Right lobe of liver (tissue), 6 donors: Measurements from ENCODE around the gene MED20. TPM values are rescaled to one million over a fixed set of nuclear protein-coding genes. Genes with fewer than 3 reads are reported as not detected.
A peak's percentile ranks its signal among the peaks of the same experiment; 100 is the strongest.

Source experiments
- ATAC-seq, 4 donors: fragments of 200-7000 bp; cut with Tn5 transposase; one replicate each; pipeline ENCODE4 v1.9.1; 2020; ENCODE audit warnings: mild to moderate bottlenecking in 4 of 4, moderate library complexity in 4 of 4
- DNase-seq, 3 donors: peaks; one replicate each; pipeline ENCODE4 v3.0.0-alpha.2; 2020
- H3K27ac ChIP-seq, 3 donors: fragments of 200-600 bp; one replicate each; pipeline ENCODE4 v1.8.0; 2022
- H3K27me3 ChIP-seq, 2 donors: fragments of 200-600 bp; one replicate each; pipeline ENCODE4 v1.8.0; 2022
- H3K36me3 ChIP-seq, 4 donors: fragments of 200-600 bp; sonication (generic) in 1 of 4; one replicate each; pipeline versions ENCODE4 v1.5.1 to v1.8.0; 2017 to 2022; ENCODE audit warnings: control low read depth in 1 of 4
- H3K4me1 ChIP-seq, 4 donors: fragments of 200-600 bp; sonication (generic) in 1 of 4; one replicate each; pipeline versions ENCODE4 v1.5.1 to v1.8.0; 2017 to 2022; ENCODE audit warnings: control low read depth in 1 of 4
- H3K4me3 ChIP-seq, 3 donors: fragments of 200-600 bp; one replicate each; pipeline ENCODE4 v1.8.0; 2022
- H3K9me3 ChIP-seq, 4 donors: fragments of 200-600 bp; sonication (generic) in 1 of 4; one replicate each; pipeline versions ENCODE4 v1.5.1 to v1.8.0; 2017 to 2022; ENCODE audit warnings: control low read depth in 1 of 4
- POLR2A ChIP-seq: fragments of 450-650 bp; IDR thresholded peaks from one replicate; pipeline ENCODE4 v1.6.1; 2017; ENCODE audit warnings: antibody characterized with exemption, mild to moderate bottlenecking
- WGBS: methylation state at CpG from one replicate; pipeline ENCODE4 v1.1.6; 2018; ENCODE audit warnings: low coverage, low lambda C conversion rate; ENCODE audit not compliant: insufficient coverage; ENCODE audit errors: missing lambda C conversion rate; 5-methylcytosine and 5-hydroxymethylcytosine counted together
- intact Hi-C, 2 donors: fragments of 100-400 bp; cut with DNase I; formaldehyde crosslinking; loops; one replicate each; pipeline versions ENCODE4 v1.11.2 to v1.14.1; 2022
- total RNA-seq, 6 experiments: library from RNA; depleted of rRNA in 2 of 6; stranded (reverse); fragments of >200 nt in 2 of 6; fragmentation: NEBNext Ultra II Directional in 3 of 6; extraction: Animal tissue kit (Norgen Biotek cat#: 25700) in 3 of 6; gene quantifications; one replicate each; pipeline versions ENCODE4 v1.1.0 to v1.2.4, GENCODE V29; 2016 to 2023
- TF ChIP-seq, protein P1 (sequence below), 4 donors: fragments of 200-600 bp in 3 of 4; fragments of 450-650 bp in 1 of 4; IDR thresholded peaks; one replicate each; pipeline versions ENCODE4 v1.5.1 to v1.8.0; 2016 to 2022; ENCODE audit warnings: antibody characterized with exemption in 4 of 4, mild to moderate bottlenecking in 2 of 4
- donor health status: DM: no; HTN: yes; CAD: no.
- donor health status: DM: no; HTN: no; CAD: no.
- donor health status: DM: no; HTN: no; CAD: no.
- donor health status: DM: no; HTN: yes; CAD: no.
- donor health status: DM: no; HTN: yes; CAD: no.

MED20 gene
- total RNA-seq, 6 experiments from 2014 or later = 7.2 to 10.8 (median 7.7) TPM

DNA sequence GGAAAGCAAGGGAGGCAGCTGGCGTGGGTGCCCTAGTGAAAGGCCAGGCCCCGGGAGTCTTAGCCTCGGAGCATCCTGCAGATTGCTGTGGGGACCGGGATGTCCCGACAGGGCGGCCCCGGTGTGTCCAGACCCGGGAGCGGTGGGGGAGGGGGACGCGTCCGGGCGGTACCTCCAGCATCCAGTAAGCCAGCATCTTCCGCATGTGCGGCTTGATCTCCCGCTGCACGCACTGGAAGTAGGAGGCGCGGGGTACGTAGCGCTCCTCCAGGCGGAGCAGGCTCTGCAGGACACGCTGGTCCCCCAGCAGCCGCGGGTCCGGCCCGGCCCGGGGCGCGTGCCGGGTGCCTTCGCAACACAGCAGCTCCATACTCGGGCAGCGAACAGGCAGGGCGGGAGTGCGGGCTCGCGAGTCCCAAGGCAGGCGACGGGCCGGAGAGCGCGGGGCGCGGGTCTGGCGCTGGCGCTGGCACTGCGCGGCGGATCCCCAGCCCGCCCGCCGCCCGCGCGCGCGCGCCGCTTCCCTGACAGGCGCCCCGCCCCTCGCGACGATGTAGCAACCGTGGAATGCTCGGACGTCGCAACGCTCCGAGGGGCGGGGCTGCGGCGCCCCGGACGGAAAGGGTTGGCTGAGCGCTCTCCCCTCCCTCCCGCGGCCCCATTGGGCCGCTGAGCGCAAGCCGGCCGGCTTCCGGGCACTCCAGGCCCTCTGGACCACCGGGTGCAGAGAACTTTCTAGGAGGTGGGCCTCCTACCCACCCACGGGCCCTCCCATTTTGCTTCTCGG, 20.5 kb upstream of the MED20 start, which contains the start of gene CCND3:
TSS of gene CCND3 (minus strand) at position 529 of the 787 bp plus-strand sequence. CDS start at position 370, 159 bp downstream.
- H3K36me3 ChIP-seq = no peaks in the 10 kb centered on the region
- H3K27ac ChIP-seq = peak within 1 kb of the TSS; percentile 30 to 74 (median 59)
- TF ChIP-seq POLR2A = peak; percentile 56
- TF ChIP-seq, protein P1, sequence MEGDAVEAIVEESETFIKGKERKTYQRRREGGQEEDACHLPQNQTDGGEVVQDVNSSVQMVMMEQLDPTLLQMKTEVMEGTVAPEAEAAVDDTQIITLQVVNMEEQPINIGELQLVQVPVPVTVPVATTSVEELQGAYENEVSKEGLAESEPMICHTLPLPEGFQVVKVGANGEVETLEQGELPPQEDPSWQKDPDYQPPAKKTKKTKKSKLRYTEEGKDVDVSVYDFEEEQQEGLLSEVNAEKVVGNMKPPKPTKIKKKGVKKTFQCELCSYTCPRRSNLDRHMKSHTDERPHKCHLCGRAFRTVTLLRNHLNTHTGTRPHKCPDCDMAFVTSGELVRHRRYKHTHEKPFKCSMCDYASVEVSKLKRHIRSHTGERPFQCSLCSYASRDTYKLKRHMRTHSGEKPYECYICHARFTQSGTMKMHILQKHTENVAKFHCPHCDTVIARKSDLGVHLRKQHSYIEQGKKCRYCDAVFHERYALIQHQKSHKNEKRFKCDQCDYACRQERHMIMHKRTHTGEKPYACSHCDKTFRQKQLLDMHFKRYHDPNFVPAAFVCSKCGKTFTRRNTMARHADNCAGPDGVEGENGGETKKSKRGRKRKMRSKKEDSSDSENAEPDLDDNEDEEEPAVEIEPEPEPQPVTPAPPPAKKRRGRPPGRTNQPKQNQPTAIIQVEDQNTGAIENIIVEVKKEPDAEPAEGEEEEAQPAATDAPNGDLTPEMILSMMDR (IDR thresholded peaks at IDR 0.05) = no peak
- 0% methylated on average over 12 of the region's 87 CpGs for WGBS
- ATAC-seq = peak; percentile 96 to 97 (median 97)
- intact Hi-C loops = no loop called here
- H3K4me3 ChIP-seq = peak within 1 kb of the TSS; percentile 89 to 95 (median 93)
- H3K9me3 ChIP-seq = no peaks in the 10 kb centered on the region
- H3K27me3 ChIP-seq = no peaks in the 10 kb centered on the region
- peak; percentile 94 to 96 (median 94) for DNase-seq
- H3K4me1 ChIP-seq = peaks cover 0 to 13% (median 0%) of the 10 kb centered on the region in 4 donors

DNA sequence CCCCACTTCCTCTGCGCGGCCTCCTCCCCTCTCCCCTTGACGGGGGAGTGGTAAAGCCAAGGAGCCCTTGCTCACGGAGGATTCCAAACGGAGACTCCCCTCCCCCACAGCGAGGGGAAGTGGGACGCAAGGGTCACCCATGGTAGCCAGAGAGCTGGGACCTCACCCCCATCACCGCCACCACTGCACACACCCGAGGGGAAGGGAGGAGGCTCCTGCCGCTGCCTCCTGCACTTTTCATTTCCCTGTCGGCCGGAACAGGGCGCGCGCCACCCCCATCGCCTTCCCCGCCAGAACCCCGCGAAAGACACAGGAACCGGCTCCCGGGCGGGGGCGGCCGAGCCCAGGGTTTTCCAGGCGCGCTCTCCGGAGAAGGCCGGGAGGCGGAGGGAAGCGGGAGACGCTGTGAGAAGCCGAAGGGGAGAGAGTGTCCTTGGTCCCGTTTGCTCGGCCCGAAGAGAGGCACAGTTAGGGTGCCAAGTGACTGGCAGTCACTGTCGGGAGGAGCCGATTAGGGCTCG, 19.9 kb upstream of the MED20 start:
- peak; percentile 10 to 25 (median 16) for ATAC-seq
- Histone ChIP-seq H3K27ac (peak overlapping the region; percentile 30 to 74 (median 59)), H3K27me3 (no peaks in the 10 kb centered on the region), H3K9me3 (no peaks in the 10 kb centered on the region), H3K36me3 (peaks cover 0 to 3% (median under 1%) of the 10 kb centered on the region in 4 donors), H3K4me1 (peaks cover 0 to 17% (median 0%) of the 10 kb centered on the region in 4 donors), H3K4me3 (peak overlapping the region; percentile 89 to 95 (median 93))
- peak; percentile 58 to 68 (median 63) for DNase-seq
- TF ChIP-seq, protein P1 (IDR thresholded peaks at IDR 0.05) = no peak
- TF ChIP-seq POLR2A = no peak
- WGBS = 1% methylated on average over 15 of the region's 38 CpGs
- intact Hi-C loops = no loop called here

DNA sequence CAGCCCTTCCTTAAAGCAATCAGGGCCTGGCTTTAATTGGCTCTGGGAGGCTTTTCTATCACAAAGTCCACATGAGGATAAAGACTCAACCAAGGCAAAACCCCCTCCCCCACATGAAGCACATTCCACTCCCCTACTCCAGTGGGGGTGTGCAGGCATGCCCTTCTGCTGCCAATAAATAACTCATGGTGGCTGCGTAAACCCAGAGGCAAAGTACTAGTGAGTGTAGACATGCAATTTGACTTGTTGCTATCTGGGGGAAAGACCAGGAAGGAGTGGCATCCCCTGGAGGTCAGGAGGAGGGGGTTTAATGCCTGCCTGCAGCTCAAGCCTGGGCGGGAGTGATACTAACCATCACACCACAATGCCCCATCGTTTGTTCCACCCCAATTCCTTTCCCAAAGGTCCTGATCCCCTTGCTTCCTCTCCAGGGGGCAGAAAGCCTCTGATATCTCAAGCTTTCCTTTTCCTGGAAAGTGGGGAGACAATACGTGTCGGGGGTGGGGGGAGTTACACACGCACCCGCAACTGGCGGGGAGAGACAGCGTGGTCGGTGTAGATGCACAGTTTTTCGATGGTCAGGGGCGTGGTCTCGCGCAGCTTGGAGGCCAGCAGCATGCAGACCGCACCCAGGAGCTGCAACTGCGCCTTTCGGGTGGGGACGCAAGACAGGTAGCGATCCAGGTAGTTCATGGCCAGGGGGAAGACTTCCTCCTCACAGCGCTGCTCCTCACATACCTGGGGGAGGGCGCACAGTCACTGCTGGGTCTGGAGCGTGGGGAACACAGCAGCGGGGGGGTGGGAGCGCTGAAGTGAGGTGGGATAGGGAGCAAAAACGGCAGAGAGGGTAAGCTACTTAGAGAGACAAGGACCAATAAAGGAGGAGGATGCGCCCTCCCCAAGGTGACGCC, 19.2 kb upstream of the MED20 start:
- ATAC-seq = no peak
- WGBS = 44% methylated on average over 13 of the region's 27 CpGs

More for the DNA sequence above, 19.2 kb upstream of the MED20 start:
- intact Hi-C loops = loop anchor here in 1 of 2 donors (10.0 kb wide), 1 partner anchor 105 kb away; no protein-coding TSS in a partner anchor
- peak overlapping the region in 2 of 3 donors; percentile 59 to 74 for H3K27ac ChIP-seq
- peak in 2 of 3 donors; percentile 52 to 62 for DNase-seq
- peak overlapping the region; percentile 89 to 95 (median 93) for H3K4me3 ChIP-seq
- H3K9me3 ChIP-seq = no peaks in the 10 kb centered on the region
- no peaks in the 10 kb centered on the region for H3K27me3 ChIP-seq
- H3K36me3 ChIP-seq = peaks cover 0 to 10% (median 3%) of the 10 kb centered on the region in 4 donors
- H3K4me1 ChIP-seq = peaks cover 0 to 17% (median 0%) of the 10 kb centered on the region in 4 donors
- no peak for TF ChIP-seq POLR2A
- TF ChIP-seq, protein P1 (IDR thresholded peaks at IDR 0.05) = no peak
